Smooth muscle cell (in vitro differentiated cells): ENCODE measurements around the gene NEDD8. TPM values are rescaled to one million over a fixed set of nuclear protein-coding genes. Genes with fewer than 3 reads are reported as not detected.

ENCODE experiments used
- DNase-seq: peaks from one replicate; lab custom pipeline; 2025; ENCODE audit not compliant: unreplicated experiment; lab: John Stamatoyannopoulos, UW
- H2AFZ ChIP-seq: fragments of 200-600 bp; sonication (generic); 2 replicates; pipeline ENCODE4 v1.6.0; 2016; ENCODE audit warnings: antibody characterized with exemption, low read depth, mild to moderate bottlenecking
- H3F3A ChIP-seq: fragments of 200-600 bp; sonication (generic); 2 replicates; pipeline ENCODE4 v1.6.0; 2017; ENCODE audit warnings: antibody characterized with exemption, low read depth
- H3K27ac ChIP-seq: fragments of 200-600 bp; sonication (generic); 2 replicates; pipeline ENCODE4 v1.5.1; 2016; ENCODE audit warnings: low read depth, mild to moderate bottlenecking
- H3K27me3 ChIP-seq: fragments of 200-600 bp; sonication (generic); 2 replicates; pipeline ENCODE4 v1.6.1; 2016; ENCODE audit warnings: low read depth, mild to moderate bottlenecking
- H3K36me3 ChIP-seq: fragments of 200-600 bp; sonication (generic); 2 replicates; pipeline ENCODE4 v1.5.1; 2016; ENCODE audit warnings: low read depth
- H3K4me1 ChIP-seq: fragments of 200-600 bp; sonication (generic); 2 replicates; pipeline ENCODE4 v1.5.1; 2016; ENCODE audit warnings: low read depth
- H3K4me2 ChIP-seq: fragments of 200-600 bp; sonication (generic); 2 replicates; pipeline ENCODE4 v1.6.0; 2016; ENCODE audit warnings: mild to moderate bottlenecking
- H3K4me3 ChIP-seq: fragments of 200-600 bp; sonication (generic); 2 replicates; pipeline ENCODE4 v1.5.1; 2016; ENCODE audit warnings: mild to moderate bottlenecking
- H3K79me2 ChIP-seq: fragments of 200-600 bp; sonication (generic); 2 replicates; pipeline ENCODE4 v1.6.0; 2016; ENCODE audit warnings: low read depth, mild to moderate bottlenecking
- H3K9ac ChIP-seq: fragments of 200-600 bp; sonication (generic); 2 replicates; pipeline ENCODE4 v1.6.0; 2016; ENCODE audit warnings: low read depth
- H3K9me3 ChIP-seq: fragments of 200-600 bp; sonication (generic); replicated peaks from 2 replicates; pipeline ENCODE4 v1.5.1; 2016; ENCODE audit warnings: low read depth
- H4K20me1 ChIP-seq: fragments of 200-600 bp; sonication (generic); 2 replicates; pipeline ENCODE4 v1.6.0; 2016; ENCODE audit warnings: low read depth
- CTCF ChIP-seq: fragments of 200-600 bp; sonication (generic); IDR thresholded peaks from 2 replicates; pipeline ENCODE4 v1.5.1; 2017; ENCODE audit warnings: borderline replicate concordance, mild to moderate bottlenecking, antibody characterized with exemption; ENCODE audit not compliant: insufficient read depth, poor library complexity, severe bottlenecking
- WGBS: methylation state at CpG from one replicate; pipeline ENCODE4 v1.1.7; 2016; ENCODE audit warnings: low lambda C conversion rate; 5-methylcytosine and 5-hydroxymethylcytosine counted together
- polyA plus RNA-seq: library from polyadenylated mRNA; unstranded; fragments of >200 nt; fragmentation: Nextera tagmentation; extraction: Ambion mirVana; gene quantifications from 2 replicates; pipeline ENCODE4 v1.2.1, GENCODE V29; 2016
- total RNA-seq: library from RNA; depleted of rRNA; stranded (reverse); fragments of >200 nt; gene quantifications from 2 replicates; pipeline ENCODE4 v1.2.3, GENCODE V29; 2014

The NEDD8 gene
- total and polyA plus RNA-seq, 2 experiments from 2014 or later, result 211 to 375 TPM

GRCh38 chr14:24176599-24176998 is 55.6 kb downstream of the NEDD8 start:
- no peak for DNase-seq
- TF ChIP-seq CTCF, result no peak
- 99% methylated on average over 5 of the region's 5 CpGs for WGBS
- H2AFZ ChIP-seq, result no peak overlapping the region
- no peaks in the 10 kb centered on the region for H4K20me1 ChIP-seq
- H3F3A ChIP-seq, result no peaks in the 10 kb centered on the region
- no peaks in the 10 kb centered on the region for H3K36me3 ChIP-seq
- no peak overlapping the region for H3K27ac ChIP-seq
- H3K4me1 ChIP-seq, result peaks cover 6% of the 10 kb centered on the region
- H3K9ac ChIP-seq, result no peak overlapping the region
- no peaks in the 10 kb centered on the region for H3K79me2 ChIP-seq
- H3K4me2 ChIP-seq, result no peak overlapping the region
- no peaks in the 10 kb centered on the region for H3K27me3 ChIP-seq
- H3K9me3 ChIP-seq, result no peaks in the 10 kb centered on the region
- H3K4me3 ChIP-seq, result no peak overlapping the region

- H3K79me2 ChIP-seq, result no peaks in the 10 kb centered on the region
- no peak for TF ChIP-seq CTCF
- no peak overlapping the region for H3K9ac ChIP-seq
- 79% methylated on average over 20 of the region's 20 CpGs for WGBS
- H4K20me1 ChIP-seq, result no peaks in the 10 kb centered on the region
- no peaks in the 10 kb centered on the region for H3F3A ChIP-seq
- no peaks in the 10 kb centered on the region for H3K27me3 ChIP-seq
- no peak for DNase-seq
- no peak overlapping the region for H2AFZ ChIP-seq
- peak overlapping the region; percentile 86 for H3K4me2 ChIP-seq
- H3K4me3 ChIP-seq, result peak overlapping the region; percentile 42
- H3K27ac ChIP-seq, result no peak overlapping the region
- H3K4me1 ChIP-seq, result peaks cover 10% of the 10 kb centered on the region
- no peaks in the 10 kb centered on the region for H3K9me3 ChIP-seq
- no peaks in the 10 kb centered on the region for H3K36me3 ChIP-seq
These were observed 59.3 kb downstream of the NEDD8 start for GRCh38 chr14:24172871-24173281.

- H3K9me3 ChIP-seq, result no peaks in the 10 kb centered on the region
- no peak overlapping the region for H3K9ac ChIP-seq
- H3K27me3 ChIP-seq, result no peaks in the 10 kb centered on the region
- H3K4me3 ChIP-seq, result peak overlapping the region; percentile 42
- H3K4me1 ChIP-seq, result peaks cover 10% of the 10 kb centered on the region
- no peak for DNase-seq
- 30% methylated on average over 27 of the region's 30 CpGs for WGBS
- no peaks in the 10 kb centered on the region for H3K79me2 ChIP-seq
- H3K27ac ChIP-seq, result no peak overlapping the region
- H4K20me1 ChIP-seq, result no peaks in the 10 kb centered on the region
- H3K4me2 ChIP-seq, result peak overlapping the region; percentile 86
- H2AFZ ChIP-seq, result no peak overlapping the region
- H3F3A ChIP-seq, result no peaks in the 10 kb centered on the region
- no peaks in the 10 kb centered on the region for H3K36me3 ChIP-seq
- no peak for TF ChIP-seq CTCF
These were observed 59.8 kb downstream of the NEDD8 start for GRCh38 chr14:24172261-24172860.

GRCh38 chr14:24171422-24172260 is 60.5 kb downstream of the NEDD8 start, which contains the start of gene REC8:
Gene REC8, plus strand, starts transcription at chr14:24172080. Its CDS starts 473 bp downstream, at chr14:24172553.
- Histone ChIP-seq H3K9me3 (no peaks in the 10 kb centered on the region), H3K9ac (no peak within 1 kb of the TSS), H3K4me3 (peak within 1 kb of the TSS; percentile 42), H3K36me3 (no peaks in the 10 kb centered on the region), H3K27ac (no peak within 1 kb of the TSS), H4K20me1 (no peaks in the 10 kb centered on the region), H3K27me3 (no peaks in the 10 kb centered on the region), H3K4me2 (peak within 1 kb of the TSS; percentile 86), H3K79me2 (no peaks in the 10 kb centered on the region), H2AFZ (no peak within 1 kb of the TSS), H3K4me1 (peaks cover 10% of the 10 kb centered on the region), H3F3A (no peaks in the 10 kb centered on the region)
- peak; percentile 31 for DNase-seq
- no peak for TF ChIP-seq CTCF
- WGBS, result 12% methylated on average over 61 of the region's 63 CpGs
